IPS-NIHi7 (cell line): ENCODE data around the gene PPP1R1A.

Source experiments
- DNase-seq: peaks from one replicate; pipeline ENCODE4 v3.0.0; 2012; ENCODE audit warnings: mixed read lengths; ENCODE audit errors: extremely low spot score

Gene PPP1R1A

DNA sequence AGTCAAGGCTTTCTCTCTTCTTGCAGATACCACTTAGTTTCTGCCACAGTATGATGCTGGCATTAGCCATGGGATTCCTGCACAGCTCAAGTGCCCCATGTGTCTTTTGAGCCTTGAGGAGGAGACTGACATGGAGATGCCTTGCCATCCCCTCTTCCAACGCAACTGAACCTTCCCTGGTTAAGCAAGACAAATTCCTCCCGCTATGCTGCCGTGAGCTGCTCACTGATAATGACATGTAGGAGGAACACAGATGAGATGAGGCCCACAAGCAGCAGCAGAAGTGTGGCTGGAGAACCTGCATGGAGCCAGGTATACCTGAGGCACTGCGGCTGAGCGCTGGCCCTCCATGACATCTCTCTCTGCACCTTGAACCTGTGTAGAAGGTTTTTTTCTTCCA is 15.4 kb upstream of the PPP1R1A start:
- no peak for DNase-seq

DNA sequence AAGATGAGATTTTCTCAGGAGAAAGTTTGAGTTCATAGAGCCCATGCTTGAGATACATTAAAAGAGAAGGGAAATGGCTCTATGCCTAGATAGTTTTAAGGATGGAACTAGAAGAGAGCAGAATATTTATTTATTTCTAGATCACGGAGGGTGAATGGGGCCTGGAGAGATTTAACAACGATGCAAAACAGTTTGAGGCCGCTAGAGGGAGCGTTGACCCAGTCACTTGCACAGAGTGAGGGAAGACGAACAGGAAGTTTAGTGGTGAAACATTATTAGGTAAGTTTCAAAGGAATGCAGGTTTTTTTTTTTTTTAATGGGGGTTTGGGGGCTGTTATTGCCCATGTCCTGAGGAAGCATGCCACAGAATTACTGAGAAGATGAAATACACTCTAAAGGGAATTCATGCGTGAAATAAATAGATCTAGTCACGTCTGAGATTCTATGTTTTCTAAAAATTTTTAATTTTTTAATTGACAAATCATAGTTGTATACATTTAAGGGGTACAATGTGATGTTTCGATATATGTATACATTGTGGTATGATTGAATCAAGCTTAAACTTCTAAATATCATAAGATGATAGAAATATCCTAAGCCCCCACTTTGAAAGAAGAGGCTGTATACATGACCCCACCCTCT is 14.8 kb upstream of the PPP1R1A start:
- DNase-seq: peak; percentile 76

DNA sequence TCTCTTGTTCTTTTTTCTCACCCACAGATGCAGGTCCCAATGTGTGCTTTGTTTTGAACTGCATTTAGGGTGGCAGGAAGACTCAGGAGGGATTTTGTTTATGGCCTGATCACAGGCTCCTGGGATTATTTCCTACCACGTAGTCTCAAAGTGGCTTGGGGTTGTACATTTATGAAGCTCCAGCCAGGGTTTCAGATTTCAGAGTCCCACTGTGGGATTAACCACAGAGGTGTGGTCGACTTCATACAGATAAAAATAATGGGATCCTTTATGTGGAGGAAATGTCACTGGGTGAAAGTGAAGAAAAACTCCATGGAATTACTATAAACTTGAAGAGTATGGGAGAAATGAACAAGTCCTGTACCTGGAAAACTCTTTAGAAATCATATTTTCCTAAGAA is 14.2 kb upstream of the PPP1R1A start:
- no peak for DNase-seq

DNA sequence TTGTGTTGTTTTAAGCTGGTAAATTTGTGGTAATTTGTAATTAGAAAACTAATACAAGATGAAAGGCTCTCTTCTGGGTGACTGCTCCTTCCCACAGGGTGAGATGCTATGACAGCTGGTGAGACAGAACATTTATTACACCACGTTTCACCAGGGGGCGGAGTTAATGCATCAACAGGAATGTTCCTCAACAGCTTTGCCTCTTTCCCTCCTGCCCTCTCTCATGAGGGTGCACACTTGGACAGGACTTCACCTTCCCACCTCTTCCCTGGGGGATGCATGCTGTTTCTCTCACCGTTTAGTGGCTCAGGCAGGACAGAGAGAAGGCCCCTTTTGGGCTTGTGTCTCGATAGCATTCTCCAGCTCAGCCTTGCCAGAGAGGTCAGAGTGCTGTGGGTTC is 13.4 kb upstream of the PPP1R1A start:
- DNase-seq: no peak

DNA sequence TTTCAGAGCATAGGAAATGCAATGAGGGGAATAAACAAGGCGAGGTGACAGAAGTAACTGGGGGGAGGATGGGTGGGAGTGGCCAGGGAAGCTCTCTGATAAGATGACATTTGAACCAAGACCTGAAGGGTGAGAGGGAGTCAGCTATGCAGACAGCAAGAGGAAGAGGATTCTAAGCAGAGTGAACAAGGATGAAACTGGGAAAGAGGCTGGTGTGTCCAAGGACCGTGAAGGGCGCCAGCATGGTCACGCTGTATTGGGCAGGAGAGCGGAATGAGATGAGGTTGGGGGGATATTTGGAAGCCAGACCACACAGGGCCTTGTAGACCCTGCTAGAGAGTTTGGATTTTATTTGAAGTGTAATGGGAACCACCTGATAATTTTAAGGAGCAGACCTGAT is 10.5 kb upstream of the PPP1R1A start:
- DNase-seq: no peak

DNA sequence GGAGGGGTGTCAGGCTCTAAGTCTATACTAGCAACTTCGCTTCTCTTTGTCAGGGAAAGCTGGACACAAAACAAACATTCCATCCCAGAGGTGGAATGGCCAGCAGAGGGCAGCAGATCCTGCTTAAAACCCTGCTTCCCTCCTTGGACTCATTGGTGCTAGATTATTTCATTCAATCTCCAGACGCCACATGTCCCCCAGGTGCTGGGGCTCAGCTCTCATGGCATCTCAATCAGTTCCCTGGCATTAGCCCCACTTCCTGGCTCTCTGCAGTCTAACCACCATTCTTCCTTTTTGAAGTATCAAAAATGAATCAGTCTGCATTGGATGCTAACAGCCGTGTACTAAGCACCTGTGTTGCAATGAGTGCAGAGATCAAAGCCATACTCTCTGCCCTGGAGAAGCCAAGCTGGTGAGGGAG is 8.1 kb upstream of the PPP1R1A start:
- peak; percentile 81 for DNase-seq

DNA sequence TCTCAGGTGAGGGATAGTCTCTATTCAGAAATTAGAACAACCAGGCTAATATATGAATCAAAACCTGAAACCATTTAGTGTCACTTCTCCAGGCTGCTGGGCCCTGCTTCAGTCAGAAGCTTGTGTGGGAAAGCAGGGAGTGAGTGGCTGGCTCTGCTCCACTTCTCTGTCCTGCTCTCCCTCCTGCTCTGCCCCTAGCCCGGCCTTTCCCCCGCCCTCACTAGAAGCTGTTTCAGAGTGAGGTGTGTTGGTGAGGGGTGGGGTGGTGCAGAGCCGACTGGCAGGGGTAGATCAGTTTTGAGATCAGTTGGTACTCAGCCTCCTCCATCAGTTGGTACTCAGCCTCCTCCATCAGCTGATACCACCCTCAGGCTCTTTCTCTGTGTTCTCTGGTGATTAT is 7.0 kb upstream of the PPP1R1A start:
- no peak for DNase-seq

DNA sequence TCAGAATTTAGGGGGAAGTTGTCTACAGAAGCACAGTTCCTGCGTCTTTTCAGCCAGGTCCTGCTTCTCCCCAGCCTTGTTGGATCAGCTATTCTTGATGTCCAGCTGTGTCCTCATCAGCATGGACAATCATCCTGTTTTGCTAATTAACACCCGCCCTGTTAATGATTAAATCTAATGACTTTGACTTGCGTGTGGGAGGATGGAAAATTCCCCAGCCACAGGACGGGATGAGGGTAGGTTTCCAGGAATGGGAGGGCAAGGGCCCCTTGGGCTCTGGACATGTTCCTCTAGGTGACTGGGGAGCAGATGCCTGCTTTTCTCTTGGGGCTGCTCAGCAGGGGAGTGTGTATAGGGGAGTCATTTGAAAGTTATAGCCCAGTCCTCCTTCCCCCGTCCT is 5.3 kb upstream of the PPP1R1A start:
- DNase-seq: no peak

DNA sequence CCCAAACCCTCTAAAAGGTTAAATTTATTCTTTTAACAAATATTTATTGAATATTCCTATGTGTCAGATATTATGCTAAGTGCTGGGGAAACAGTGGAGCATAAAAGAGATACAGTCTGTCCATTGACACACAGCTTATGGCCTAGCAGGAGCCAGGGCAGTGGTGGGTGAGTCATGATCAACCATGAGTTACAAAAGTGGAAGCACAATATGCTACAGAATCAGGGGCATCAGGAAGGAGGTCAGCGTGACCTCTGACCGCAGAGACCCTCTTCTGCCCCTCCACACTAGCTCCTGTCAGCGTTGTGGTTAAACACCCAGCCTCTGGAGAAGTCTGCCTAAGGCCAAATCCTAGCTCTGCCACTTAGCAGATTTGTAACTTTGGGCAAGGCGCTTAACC is 4.7 kb upstream of the PPP1R1A start:
- DNase-seq: no peak

DNA sequence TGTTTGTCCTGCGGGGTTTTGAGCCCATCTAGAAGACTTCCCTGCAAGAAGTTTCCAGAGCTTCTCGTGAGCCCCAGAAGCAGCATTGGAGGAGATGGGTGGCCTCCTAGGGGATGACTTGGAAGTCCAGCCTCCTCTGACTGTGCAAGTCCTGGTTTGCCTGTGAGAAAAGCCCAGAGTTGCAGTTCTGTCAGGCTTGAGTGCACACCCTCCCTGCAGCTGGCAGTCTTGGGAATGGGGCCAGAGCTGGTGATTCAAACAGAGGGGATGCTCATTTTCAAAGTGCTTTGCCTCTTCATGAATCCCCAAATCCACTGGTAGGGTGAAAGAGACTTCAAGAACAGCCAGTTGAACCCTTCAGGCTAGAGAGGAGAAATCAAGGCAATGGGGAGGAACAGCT is 3.9 kb upstream of the PPP1R1A start:
- DNase-seq: no peak

DNA sequence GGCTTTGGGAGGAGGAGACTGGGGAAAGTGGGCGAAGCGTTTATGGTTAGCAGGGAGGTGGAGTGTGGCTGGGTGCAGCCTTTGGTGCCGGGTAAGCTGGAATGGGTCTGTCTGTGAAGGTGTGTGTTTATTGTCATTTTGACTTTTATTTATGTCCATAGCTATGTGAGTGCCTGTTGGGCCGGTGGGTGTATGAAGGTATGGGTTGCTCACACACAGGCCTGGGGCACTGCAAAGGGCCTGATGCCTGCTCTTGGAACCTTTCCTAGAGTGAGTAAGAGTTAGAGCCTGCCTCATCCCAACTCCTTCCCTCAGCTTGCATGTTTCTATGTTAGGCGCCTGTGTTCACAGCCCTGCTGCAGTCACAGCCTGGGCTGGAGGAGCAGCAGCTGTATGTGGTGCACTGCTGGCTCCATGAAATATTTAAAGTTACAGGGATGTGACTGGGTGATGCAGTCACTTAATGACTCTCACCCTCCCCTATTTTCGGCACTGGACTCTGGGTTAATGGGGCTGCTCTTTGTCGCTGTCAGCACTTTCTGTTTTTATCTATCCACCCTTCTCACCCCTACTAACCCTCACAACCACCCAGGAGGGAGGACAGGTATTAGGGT is 2.6 kb upstream of the PPP1R1A start:
- no peak for DNase-seq

DNA sequence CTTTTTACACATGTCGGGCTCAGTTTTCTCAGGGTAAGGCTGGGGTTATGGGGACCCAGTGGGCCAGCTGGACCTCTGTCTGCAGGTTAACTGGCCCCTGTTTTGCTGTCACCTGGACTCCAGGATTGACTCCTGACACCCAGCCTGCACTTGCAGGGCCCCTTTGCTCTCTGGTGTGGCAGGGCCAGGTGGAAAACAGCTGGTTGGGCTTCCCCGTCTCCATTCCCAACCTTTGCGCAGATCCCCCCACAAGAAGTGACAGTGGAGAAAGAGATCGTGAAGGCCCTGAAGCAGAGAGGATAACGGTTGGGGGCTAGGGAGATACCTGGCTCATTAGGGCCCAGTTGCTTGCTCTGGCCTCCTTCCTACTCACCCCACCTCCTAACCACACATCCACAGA is 1.5 kb upstream of the PPP1R1A start:
- no peak for DNase-seq

DNA sequence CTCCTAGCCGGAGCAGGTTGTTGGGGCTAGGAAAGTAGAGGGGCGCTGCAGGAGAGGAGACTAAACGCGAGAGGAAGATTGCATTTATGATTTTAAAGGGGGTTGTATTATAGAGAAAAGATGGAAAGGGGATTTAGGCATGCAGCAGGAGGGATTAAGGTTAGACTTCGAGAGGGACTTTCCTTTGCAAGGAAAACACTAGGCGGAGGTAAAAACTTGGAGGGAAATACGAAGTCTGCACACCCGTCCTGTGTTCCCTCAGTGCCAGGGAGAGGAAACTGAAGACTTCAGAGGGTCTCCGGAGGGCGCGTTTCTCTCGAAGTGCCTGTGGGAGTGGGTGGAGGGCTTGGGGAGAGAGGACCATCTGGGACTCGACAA is 420 bp upstream of the PPP1R1A start:
- DNase-seq: no peak

DNA sequence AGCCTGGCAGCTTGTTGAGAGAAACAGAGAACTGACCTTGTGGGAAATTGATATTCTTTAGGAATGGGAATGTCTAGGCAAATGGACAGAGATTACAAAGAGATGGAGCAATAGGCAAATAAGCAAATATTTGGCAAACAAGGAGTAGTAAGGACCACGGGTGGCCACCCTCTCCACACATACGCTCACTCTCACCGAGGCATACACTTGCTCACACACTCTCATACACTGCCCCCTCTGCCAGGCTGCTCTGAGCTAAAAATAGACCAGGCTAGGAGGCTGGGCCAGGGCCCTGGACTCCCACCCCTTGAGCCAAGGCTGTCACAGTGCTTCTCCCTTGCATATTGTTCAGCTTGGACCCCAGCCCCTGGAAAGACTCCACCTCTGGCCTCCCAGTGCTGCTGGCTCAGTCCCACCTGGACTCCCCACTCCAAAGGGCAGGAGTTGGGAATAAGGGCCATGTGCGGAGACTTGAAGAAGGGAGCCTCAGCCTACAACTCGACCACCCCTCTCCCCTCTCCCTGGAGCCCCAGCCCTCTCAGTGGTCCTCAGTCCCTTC is 1.1 kb downstream of the PPP1R1A start:
- DNase-seq: no peak

DNA sequence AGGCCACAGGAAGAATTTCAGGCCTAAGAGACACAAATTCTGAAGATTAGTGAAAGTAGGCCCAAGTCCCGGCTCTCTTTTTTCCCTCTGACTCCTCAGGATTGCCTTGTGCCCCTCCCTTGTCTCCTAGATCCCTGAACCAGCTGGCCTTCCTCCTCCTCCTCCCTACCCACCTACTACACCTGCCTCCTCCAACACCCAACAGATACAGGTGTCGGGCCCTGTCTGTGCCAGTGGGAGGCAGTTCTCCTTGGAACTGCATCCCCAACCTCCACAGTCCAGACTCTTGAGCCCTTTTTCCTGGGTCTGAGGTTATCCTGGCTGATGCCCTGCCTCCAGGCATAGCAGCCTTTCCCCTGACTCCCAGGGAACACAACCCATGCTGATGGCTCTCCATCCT is 1.8 kb downstream of the PPP1R1A start:
- DNase-seq: no peak

DNA sequence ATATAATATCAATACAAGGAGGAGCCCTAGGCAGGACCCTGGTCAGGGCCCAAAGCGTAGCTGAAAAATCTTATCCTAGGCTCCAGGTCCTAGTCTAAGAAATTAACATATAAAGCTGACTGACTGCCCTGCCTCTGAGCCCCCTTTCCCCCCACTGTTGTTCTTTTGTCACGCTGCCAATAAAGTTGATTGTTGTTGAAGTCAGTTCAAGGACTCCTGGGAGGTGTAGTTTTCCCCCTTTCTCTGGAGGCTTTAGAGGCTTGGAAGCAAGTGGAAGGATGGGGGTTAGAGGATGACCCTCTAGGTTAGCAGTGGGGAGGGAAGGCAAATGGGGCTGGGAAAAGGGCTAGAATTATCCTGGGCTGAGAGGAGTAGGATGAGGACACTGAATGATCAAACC is 3.2 kb downstream of the PPP1R1A start:
- no peak for DNase-seq

DNA sequence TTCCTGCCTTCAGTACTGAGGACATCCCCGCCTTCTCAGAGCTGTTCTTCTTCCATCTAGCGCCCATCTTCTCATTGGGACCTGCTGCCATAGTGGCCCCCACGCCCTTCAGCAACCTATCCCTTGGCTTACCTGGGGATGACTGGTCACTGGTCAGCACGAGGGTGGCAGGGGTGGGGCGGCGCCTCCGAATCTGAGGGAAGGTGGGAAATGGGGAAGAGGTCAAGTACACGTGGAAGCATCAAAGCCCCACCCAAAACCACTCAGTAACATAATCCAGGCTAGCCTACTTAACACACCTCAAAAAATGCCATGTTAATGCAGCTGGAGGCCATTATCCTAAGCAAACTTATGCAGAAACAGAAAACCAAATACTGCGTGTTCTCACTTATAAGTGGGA is 4.3 kb downstream of the PPP1R1A start:
- DNase-seq: no peak

DNA sequence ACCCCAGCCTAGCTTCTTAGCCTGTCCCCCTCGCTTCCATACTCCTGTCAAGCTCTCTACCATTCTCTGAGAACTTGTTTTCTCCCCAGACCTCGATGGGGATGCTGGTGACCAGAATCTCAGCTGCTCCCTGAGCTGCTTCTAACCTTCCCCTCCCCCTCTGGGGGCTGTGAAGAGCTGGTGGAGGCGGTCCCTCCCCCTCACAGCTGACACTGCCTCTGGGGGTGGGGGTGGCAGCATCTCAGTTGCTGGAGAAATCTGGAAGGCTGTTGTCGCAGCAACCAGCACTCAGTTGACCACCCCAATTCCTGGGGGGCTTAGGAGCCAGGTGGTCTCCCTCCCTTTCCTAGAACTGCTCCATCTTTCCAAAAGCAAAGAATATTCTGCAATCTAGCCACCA is 4.7 kb downstream of the PPP1R1A start:
- no peak for DNase-seq

DNA sequence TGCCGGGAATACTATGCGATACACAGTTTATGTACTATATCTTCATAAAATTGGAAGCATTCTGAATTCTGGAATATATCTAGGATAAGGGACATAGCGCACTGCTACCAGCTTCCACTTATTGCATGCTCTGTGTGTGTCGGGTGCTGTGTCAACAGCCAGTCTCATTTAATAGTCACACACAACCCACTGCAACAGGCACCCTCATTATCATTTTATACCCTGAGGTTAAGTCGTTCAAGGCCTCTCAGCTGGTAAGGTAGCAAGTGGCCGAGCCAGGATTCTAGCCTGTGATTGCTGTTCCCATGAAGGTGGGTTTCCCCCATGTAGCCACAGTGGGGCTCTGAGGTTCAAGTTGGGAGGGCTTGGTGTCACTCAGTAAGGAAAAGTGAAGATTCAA is 7.0 kb downstream of the PPP1R1A start:
- no peak for DNase-seq

DNA sequence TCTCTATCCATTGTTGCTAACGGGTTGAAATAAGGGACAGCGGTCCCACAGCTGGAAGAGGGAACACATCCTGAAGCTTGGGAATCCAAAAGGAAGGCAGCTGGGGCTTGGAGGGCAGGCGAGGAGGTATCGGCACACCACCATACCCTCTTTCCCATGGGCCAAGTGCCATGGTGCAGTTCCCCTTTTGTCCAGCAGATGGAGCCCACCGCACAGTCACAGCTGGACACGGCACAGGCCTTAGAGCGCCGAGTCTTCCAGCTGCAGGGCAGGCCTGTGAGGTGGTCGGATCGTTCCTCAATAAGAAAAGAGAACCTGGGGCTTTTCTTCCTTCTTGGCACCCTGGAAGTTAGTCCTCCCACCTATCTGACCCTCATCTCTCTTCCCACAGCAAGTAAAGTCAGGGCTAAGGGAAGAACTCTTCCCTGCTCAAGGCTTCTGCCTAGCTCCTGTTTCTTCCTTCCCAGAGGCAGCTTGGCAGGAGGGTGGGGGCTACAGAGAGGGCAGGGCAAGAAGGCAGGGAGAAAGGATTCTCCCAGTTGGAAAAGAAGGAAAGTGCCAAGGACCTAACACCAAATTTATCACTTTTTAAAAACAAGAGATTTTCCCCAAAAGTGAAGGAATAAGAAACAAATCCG is 8.6 kb downstream of the PPP1R1A start:
- DNase-seq: peak; percentile 90

DNA sequence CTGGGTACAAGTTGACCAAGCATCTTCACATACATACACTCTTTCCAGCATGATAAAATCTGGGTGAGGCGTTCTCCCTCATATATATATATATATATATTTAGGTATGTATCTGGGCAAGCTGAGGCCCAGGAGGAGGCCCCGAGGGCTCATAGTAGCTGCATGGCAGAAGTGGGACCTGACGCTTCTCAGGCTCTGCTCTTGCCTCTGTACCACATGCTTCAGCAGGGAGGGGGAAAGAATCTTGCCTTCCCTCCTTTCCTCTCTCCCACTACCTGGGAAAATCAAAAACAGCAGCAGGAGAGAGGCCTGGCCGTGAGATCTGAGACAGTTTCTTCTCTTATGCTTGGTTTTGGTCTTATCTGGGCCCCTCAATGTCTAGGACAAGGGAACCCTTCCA is 9.2 kb downstream of the PPP1R1A start:
- no peak for DNase-seq

DNA sequence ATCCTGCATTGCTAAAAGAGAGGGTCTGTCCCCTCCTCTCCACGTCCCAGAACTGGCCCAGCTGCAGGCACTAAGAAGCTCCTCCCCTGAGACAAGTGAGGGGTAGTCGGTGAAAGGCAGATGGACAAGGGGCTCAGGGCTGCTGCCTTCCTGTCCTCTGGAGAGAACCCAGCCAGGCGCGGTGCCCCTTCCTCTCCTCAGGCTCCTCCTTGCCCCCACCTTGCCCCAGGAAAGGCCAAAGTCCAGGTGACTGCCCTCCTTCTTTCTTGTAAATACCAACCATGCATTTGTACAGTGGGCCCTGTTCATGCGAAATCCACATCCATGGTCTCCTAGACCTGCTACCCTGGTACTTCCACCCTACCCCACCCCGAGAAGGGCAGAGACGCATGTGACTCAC is 9.7 kb downstream of the PPP1R1A start:
- no peak for DNase-seq

DNA sequence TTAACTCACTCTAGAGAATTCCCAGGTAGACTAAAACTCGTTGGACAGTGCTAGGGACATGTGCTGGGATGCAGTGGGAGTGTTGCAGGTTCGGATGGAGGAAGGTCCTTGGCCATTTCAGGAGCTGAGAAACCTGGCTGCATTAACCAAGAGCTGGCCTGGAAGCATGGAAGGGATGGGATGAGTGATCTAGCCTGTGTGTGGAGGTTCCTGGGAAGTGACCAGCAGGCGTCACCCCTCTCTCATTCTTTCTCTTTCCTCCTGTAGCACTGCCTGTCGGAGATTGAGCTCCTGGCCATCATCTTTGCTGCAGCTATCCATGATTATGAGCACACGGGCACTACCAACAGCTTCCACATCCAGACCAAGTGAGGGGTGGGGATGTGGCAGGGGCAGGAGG is 15.6 kb downstream of the PPP1R1A start:
- DNase-seq: peak; percentile 58
